HG03442 (cell line): Measurements from ENCODE around the gene ZFHX3.
A peak's percentile ranks its signal among the peaks of the same experiment; 100 is the strongest.

Experiments
- ATAC-seq: cut with Tn5 transposase; IDR thresholded peaks from one replicate; pipeline ENCODE4 v1.9.1; 2021; ENCODE audit warnings: mild to moderate bottlenecking, moderate library complexity; ENCODE audit not compliant: unreplicated experiment

Gene ZFHX3

GRCh38 chr16:72837846-72838585 is 209.9 kb downstream of the ZFHX3 start:
- no peak for ATAC-seq

DNA sequence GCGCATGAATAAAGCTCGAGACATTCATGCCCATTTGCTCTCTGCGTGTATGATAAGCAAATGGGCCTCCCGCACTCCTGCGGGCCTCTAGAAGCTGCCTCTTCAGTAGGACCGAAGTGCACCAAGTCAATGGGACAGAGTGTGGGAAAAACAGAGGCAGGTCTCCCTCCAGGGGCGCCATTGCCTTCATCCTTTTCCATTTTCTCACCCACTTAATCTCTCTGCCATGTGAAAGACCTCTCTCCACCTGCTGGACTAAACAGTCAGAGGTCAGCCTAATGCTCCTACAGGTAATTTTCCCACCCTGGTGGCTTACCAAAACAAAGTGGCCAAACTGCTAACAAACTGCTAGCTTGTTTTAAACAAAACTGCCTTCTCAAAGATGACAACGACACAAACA is 210.9 kb downstream of the ZFHX3 start:
- ATAC-seq: no peak

DNA sequence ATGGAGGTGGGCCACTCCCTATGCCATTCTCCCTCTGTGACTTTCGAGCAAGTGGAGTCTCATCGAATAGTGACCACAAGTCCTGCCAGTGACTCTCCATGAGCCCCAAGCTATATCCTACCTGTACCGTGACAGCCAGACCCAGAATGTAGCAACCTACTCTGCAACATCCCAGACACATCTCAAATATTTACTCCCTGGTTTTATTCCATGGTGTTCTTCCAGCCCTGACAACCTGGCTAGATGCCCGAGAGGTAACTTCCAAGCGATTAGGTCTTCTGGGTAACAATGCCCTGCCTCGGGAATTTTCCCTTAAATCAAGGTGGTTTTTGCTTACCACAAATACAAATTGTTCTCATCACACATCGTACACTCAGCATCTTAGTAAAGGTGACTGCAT is 211.7 kb downstream of the ZFHX3 start:
- ATAC-seq: no peak

DNA sequence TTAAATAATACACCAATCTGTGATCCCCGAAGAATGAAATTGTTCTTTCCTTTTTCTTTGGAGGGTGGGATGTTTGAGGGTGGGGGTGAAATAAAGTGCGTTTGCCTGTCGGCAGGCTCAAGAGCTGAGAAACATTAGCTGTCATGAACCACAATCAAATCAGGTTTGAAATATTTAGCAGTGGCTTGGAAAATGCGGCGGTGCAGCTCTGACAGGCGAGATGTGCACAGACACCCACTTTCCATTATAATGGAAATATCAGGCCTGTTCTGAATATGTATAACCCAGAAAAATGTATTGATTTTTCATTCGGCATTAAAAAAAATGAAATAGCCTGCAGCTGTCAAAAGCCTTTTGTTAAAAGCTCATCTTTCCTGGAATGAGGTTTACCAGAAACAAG is 212.8 kb downstream of the ZFHX3 start:
- no peak for ATAC-seq

- ATAC-seq: no peak
These were observed 213.4 kb downstream of the ZFHX3 start for GRCh38 chr16:72834499-72834898.

GRCh38 chr16:72833969-72834368 is 214.0 kb downstream of the ZFHX3 start:
- no peak for ATAC-seq

DNA sequence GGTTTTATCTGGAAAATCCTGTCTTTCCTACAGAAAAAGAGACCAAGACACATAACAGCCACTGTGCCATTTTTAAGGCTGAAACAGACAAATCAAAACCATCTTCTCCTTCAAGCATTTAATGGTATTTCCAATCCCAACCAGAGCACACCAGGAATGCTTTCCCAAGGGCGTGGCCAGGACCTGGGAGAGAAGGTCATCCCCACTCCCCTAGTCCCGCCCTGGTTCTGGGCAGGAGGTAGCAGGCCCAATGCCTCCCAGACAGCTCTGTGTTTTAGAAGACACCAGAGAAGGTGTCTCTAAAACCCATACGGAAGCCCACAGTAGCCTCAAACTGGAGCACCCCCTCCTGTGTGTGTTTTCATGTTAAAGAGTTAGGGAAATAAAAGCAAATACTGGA is 214.4 kb downstream of the ZFHX3 start:
- no peak for ATAC-seq

DNA sequence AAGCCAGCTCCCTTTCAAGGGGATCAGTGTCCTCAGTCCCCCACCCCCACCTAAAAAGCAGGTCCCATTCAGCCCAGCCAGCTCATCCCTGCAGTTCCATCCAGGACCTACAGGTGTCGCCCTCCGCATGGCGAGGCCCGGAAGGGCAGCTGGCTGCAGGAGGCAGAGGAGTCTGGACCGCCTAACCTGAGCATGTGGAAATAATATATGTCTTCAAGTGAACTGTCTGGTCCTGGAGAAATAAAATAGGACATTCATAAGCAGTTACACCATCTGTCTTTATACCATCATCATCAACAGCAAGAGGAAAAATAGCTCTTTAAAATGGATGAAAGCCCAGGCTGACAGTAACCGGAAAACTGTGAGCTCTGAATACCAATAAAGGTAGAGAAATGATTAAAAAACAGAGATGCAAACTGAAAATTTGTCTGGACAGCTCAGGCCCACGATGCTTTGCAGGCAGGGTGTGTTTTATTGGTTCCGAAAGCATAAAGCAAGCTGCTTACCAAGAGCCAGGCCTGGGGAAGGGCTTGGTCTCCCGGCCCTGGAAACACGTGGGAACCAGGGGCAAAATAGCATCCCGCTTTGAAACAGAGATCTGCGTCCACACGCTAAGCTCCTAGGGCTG is 215.2 kb downstream of the ZFHX3 start:
- peak; percentile 49 for ATAC-seq

- ATAC-seq: no peak
These were observed 217.8 kb downstream of the ZFHX3 start for GRCh38 chr16:72829846-72830775.

GRCh38 chr16:72827866-72828265 is 220.1 kb downstream of the ZFHX3 start:
- ATAC-seq: no peak

GRCh38 chr16:72825912-72826621 is 221.9 kb downstream of the ZFHX3 start:
- ATAC-seq: no peak

DNA sequence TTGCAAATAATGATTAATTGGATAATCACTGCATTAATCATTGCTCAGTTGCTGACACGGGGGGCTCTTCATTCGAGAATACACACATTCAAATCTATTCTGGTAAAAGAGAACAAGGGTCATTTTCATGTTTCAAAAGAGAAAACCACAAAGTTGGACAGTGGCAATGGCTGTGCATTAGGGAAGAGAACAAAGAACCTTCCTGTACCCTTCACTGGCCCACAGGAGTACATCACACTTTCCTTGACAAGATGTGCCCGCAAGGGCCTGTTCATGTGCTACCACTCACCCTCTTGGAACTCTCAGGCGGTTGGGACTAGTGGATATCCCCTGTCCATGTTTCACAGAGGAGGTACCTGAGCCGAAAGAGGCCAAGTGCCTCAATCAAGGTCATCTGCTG is 223.2 kb downstream of the ZFHX3 start:
- no peak for ATAC-seq

- ATAC-seq: no peak
These were observed 223.9 kb downstream of the ZFHX3 start for GRCh38 chr16:72824027-72824426.

DNA sequence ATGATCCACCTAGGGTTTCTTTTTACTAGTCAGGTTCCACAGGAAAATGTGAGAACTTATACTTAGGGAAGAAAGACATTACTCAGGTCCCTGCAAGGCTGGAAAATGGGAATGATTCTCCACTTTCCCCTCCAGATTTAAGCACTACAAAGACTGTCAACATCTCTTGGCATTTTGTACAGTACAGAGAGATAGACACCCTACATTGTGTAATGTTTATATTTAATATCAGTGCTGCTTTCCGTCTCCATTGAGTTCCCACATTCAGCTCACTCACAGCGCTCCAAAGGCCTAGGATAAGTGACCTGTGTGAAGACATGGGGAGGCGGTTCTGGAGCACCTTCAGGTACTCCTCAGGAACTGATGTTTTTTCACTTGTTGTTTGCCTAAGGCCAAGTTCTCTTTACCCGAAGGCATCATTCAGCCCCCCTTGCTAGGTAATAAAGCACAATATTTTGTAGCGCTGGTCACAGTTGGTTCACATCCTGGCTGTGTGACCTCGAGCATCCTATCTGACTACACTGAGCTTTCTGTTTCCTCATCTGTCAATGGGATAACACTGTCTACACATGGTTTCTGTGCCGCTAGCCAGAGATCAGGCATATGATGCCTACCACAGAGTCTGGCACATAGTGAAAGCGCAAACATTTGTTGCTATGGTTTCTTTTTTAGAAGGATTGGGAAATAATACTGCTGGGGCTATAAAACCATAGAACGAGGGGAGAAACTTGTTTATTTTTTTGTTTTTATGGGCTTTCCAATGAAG is 226.6 kb downstream of the ZFHX3 start:
- no peak for ATAC-seq

GRCh38 chr16:72819345-72819744 is 228.6 kb downstream of the ZFHX3 start:
- ATAC-seq: no peak

GRCh38 chr16:72818236-72818845 is 229.6 kb downstream of the ZFHX3 start:
- no peak for ATAC-seq

DNA sequence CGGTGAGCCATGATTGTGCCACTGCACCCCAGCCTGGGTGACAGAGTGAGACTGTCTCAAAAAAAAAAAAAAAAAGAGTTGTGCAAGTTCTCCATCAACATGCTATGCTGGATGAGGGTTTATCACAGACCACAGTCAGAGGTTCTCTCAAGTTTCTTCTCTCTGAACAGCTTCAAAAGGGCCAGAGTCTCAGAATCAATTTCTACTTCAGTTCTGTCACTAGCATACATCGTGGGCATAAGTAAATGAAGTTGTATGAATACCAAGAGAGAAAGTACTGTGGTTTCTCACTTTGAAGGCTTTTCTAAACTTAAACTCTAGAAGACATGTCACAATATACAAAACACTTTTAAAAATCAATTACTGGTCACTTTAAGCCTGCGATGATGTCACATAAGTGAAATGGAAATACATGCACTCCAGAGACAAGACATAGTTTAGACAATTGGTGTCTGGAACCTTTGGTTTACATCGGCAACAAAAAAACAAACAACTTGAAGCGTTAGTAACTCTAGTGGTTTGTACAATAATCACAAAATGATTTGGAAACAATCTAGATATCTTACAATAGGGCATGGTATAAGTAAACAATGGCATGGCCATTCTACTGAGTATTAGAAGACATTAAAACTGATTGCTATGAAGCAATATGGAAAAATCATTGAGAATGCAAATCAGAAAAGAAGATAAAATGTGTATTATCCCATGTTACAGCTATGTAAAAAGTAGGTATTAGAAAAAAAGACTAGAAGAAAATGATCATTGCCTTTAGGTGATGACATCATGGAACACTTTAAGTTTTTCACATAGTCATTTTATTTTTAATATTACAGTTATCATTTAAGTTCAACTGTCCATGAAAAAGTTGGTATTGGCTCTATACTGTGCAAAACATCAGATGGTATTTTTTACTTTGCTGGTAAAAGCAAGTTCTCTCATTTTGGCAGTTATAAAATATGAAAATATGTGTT is 232.3 kb downstream of the ZFHX3 start:
- peak; percentile 82 for ATAC-seq

GRCh38 chr16:72814226-72814625 is 233.7 kb downstream of the ZFHX3 start:
- no peak for ATAC-seq

GRCh38 chr16:72812672-72813071 is 235.3 kb downstream of the ZFHX3 start:
- no peak for ATAC-seq
